Peyer's patch (tissue), 4 donors: ENCODE data around the gene B3GALNT2.

Source experiments
- POLR2A ChIP-seq, 2 donors: fragments of 450-650 bp; IDR thresholded peaks; one replicate each; pipeline ENCODE4 v1.5.1; 2017; ENCODE audit warnings: antibody characterized with exemption in 2 of 2, mild to moderate bottlenecking in 2 of 2, moderate library complexity in 2 of 2
- TF ChIP-seq, protein P1 (sequence below), 6 experiments: fragments of 450-650 bp in 4 of 6; fragments of 200-600 bp in 2 of 6; sonication (generic) in 1 of 6; IDR thresholded peaks; one replicate each; pipeline ENCODE4 v1.5.1; 2017 to 2019; ENCODE audit warnings: antibody characterized with exemption in 6 of 6, mild to moderate bottlenecking in 3 of 6, moderate library complexity in 1 of 6

DNA sequence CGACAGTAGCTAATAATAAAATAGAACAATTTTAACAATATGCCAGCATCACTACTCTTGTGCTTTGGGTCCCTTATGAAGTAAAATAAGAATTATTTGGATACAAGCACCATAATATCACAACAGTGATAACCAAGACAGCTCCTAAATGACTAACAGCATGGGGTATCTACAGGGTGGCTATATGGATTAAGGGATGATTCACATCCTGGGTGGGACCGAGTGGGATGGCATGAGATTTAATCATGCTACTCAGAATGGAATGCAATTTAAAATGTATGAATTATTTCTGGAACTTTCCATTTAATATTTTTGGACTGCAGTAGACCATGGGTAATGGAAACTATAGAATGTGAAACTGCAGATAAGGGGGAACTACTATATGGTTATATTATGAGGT is 28.1 kb upstream of the B3GALNT2 start:
- TF ChIP-seq POLR2A (IDR thresholded peaks at IDR 0.05): no peak
- TF ChIP-seq, protein P1, sequence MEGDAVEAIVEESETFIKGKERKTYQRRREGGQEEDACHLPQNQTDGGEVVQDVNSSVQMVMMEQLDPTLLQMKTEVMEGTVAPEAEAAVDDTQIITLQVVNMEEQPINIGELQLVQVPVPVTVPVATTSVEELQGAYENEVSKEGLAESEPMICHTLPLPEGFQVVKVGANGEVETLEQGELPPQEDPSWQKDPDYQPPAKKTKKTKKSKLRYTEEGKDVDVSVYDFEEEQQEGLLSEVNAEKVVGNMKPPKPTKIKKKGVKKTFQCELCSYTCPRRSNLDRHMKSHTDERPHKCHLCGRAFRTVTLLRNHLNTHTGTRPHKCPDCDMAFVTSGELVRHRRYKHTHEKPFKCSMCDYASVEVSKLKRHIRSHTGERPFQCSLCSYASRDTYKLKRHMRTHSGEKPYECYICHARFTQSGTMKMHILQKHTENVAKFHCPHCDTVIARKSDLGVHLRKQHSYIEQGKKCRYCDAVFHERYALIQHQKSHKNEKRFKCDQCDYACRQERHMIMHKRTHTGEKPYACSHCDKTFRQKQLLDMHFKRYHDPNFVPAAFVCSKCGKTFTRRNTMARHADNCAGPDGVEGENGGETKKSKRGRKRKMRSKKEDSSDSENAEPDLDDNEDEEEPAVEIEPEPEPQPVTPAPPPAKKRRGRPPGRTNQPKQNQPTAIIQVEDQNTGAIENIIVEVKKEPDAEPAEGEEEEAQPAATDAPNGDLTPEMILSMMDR (IDR thresholded peaks at IDR 0.05): no peak
